Activated CD8-positive, alpha-beta memory T cell treated with anti-CD3 and anti-CD28 coated beads, Interleukin-2, amount 50 U/mL, for 4 hours (primary cell): Measurements from ENCODE around the gene FSTL5.

Source experiments
- DNase-seq: peaks from one replicate; pipeline ENCODE4 v3.0.0-alpha.2; 2020

FSTL5 gene

DNA sequence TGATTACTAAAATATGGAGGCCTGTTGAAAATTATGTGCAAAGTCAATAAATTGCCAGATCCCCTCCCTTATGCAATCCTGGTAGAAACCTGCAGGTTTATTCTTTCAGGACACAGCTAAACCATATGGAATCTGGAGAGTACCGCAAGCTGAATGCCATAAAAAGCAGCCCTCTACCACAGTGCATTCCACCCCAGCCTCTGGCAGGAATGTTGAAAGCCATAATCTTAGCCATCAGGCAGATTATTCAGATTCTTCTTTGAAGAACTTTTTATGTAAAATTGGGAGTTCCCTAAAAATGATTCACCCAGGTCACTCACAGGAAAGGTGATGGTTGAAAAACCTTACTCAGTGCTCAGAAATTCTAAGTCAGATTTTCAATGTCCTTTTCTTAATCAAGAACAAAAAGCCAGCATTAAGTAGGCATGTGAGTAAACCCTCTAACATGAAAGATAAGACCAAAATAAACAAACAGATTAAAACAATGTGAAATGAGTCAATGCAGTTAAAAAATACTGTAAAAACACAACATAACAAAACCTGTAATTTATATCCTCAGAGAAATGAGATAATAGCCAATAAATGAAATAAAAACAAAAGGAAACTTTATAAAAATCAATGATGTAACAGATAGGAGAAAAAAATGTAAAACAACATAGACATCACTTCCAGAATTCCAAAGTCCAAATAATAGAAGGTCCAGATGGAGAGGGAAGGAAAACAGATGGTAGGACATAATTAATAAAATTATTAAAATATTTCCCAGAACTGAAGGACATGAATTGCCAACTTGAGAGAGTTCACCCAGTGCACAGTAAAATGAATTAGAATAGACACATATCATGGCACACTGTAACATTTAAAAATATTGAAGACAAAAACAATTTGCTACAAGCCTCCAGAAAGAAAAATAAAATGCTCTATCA lies 226.9 kb downstream of the FSTL5 start:
- DNase-seq, result no peak

DNA sequence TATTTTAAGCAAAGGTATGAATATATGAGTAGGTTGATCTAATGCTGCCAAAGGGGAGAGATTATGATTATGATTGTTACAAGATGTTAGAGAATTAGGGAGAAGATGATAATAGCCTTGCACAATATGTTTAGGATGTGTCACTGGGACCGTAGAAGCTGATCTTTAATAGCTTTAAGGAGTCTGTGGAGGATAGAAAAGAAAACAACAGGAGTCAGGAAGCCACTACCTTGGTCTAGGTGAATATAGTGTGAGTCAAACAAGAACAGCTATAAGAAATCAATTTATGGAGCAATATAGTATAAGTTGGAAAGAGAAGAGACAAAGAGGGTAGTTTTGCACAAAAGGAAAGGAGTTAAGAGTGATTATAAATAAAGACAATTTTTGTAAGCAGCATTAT lies 232.7 kb downstream of the FSTL5 start:
- DNase-seq, result no peak

DNA sequence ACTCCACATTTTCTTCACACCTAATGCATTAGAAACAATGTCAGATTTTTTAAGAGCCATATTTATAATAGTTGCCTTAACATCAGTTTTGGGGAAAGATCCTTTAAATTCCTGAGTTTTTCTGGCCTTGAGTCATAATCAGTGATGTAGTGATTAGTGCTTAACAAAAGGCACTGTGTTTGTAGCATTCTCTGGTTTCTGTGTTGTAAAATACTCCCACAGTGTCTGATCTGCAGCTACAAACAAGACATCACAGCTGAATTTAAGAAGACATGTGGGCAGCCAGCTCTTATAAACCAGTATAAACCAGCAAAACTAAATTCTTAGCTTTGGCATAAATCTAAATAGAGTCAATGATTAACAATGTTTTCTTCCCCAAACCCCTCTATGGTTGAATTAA lies 233.8 kb downstream of the FSTL5 start:
- DNase-seq, result no peak

DNA sequence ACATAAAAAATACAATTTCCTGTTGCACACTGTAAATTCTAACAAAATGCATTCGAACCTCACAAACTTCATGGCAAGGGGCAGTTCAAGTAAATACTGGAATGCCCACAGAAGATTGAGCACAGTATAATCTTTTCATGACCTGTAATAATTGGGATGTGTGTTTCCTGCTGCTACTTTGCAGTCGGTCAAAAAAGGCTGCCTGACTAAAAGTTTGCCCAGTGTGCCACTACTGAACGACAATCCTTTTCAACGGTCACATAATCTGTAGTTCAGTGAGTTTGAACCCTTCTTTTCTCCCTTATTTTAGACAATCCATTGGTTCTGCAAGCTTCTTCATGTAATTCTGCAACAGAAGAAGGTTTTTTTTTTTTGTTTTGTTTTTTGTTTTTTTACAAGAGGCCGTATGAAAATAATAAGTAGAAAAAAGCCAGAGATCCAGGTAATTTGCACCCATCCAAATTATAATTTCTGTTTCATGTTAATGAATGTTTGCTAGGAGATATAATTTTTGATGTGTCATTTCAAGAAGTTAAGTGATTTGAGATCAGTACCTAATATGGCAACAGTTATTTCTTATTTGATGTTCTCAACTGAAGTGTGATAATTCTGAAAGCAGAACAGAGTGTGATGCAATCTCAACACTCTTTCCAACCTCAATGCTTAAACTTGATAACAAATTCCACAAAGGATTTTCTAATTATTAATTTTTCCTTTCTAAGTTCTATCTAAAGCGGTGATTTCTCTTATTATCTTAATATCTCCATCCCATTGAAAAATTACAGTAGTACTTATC lies 237.6 kb downstream of the FSTL5 start:
- DNase-seq, result no peak

DNA sequence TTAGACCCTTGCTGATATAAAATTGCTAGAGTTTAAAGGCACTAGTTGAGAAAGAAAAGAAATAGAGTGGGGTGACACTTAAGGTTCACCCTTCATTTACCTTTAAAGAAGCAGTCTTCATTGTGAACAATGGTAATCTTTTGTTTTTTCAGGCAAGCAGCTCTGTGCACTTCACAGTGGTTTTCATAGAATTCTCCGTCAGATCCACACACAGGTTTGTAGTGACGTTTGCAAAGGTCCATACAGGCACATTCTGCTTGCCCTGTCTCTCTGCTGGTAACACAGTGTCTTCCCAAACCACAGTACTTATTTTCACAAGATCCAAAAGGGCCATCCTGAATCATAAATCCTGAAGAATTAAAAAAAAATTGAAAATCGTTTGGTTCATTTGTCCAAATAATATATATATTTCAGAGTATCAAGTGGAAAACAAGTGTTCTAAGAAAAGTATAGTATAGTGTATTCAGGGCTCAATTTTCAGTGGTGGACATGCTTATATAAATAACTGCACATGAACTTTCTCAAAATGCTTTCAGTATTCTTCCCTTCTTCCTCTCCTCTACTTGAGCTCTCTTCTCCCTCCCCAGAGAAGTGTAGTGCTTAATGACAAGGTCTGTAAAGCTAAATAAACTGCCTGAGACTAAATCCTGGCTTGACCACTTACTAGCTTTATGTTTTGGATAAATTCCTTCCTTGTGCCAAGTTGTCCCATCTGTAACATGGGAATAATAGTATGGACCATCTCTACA lies 243.3 kb downstream of the FSTL5 start:
- DNase-seq, result no peak

DNA sequence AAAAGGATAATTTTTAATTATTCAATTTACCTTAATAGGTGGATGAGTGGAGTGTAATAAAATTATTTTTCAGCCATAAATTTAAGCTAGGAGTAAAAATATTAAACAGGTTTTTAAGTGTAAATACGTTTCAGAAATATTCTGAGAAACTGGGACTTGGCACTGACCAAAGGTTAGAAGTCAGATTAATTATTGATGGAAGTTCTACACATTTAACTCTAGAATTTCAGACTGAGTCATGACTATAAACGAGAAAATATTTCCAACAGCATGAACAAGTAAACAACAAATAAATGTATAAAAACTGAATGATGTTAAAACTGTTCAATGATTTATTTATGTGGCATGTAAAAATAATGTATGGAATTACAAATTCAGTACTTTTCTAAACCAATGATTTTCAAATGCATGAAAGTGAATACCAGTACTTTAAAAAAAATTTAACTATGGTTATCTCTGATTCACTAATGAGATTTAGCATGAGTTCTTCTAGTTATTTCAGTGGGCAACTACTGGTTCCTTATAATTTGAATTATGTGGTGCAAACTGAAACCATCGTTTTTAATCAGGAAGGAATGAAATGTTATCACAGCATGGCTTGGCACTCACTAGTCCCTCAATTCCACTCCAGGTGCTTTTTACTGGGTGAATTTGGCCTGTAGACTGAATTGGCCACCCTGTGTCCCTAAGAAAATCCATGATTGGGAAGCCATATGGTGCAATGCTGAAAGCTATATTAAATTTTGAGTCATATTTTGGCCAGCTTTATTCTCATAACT lies 244.2 kb downstream of the FSTL5 start:
- DNase-seq, result no peak

DNA sequence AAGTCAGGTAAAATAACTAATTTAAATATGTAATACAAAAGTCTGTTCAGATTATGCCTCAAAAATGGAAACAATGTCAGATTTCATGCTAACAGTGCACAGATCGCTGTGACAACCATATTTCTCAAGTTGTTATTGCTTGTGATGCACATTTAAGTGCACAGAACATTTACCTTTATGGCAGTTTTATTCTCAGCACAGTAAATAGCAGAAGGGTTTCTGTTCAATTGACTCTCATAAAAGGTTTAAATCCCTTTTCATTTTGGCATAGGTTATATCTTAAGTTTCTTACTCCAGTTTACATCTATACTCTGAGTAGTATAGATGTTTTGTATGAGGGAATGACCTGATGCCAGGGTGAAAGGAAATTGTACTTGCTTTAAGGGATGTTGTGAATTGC lies 247.8 kb downstream of the FSTL5 start:
- no peak for DNase-seq

DNA sequence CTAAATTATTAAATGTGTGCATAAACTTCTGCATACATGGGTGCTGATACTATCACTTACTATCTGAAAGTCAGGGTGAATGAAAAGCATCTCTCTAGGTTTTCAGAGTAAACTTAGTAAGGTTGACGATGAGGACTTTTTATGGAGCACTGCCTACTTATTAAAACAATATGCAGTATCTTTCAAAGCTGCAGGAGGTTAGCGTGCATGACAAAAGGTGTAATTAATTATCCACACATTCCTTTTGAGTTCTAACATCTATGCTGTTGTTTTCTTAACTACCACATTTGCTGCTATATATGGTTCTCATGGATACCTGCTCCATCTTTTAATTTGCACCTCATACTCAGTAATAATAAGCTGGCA lies 256.2 kb downstream of the FSTL5 start:
- no peak for DNase-seq

DNA sequence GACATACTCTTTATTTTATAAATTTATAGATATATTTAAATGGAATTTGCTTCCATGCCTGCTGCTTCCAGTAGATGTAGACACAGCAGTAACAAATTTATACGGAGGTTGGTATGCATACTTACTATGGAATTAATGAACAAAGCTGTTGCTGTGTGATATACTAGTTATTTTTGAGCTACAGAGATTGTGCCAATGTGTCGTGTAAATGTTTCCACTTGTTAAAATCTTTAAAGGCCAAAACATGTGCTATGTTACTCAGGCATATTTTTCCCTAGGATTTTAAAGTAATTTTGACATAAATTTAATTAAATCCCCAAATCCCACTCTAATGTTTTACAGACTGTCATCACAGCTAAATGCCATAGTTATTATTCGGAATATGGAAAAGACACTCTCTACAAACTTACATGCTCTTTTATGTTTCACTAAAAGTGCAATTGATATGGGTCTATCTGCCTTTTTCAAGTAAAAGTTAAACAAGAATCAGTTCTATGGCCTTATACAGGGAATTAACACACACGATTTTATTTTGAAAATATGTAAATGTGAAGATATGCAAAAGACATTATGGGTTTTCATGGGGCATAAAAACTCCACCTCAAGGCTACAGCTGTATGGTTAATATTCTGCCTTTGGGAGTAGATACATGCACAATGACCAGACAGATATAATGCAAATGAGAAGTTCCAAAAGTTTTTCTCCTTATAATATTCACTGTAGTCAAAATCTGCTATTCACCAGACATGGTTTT lies 256.8 kb downstream of the FSTL5 start:
- DNase-seq, result no peak

DNA sequence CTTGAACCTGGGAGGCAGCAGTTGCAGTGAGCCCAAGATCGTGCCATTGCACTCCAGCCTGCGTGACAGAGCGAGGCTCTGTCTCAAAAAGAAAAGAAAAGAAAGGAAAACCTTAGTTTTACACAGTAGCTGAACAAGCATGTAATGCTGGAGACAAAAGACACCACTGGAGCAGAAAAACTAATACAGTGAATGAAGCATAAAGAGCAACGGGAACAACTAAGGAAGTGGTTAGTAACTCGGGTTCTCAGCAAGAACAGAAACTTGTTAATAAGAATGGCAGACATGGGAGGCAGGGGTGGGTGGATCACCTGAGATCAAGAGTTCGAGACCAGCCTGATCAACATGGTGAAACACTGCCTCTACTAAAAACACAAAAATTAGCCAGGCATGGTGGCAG lies 263.7 kb downstream of the FSTL5 start:
- DNase-seq, result no peak

DNA sequence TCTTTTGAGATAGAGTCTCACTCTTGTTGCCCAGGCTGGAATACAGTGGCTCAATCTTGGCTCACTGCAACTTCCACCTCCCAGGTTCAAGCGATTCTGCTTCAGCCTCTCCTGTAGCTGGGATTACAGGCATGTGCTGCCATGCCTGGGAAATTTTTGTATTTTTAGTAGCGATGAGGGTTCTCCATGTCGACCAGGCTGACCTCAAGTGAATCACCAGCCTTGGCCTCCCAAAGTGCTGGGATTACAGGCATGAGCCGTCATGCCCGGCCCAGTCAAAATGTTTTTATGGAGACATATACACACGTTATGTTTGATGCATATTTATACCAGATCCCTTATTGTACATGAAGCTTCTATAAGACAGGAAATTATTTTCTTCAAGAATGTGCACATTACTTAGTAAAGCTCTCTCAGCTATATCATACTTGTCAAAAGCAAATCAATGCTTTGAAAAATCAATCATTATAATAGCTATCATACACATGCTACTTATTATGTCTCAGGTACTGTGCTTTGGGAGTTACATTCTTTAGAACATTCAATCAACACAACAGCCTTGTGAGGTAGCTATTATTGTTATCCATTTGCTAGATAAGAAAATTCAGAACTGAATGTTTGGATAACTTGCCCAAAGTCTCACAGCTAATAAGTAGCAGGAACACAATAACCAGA lies 269.2 kb downstream of the FSTL5 start:
- DNase-seq, result no peak

DNA sequence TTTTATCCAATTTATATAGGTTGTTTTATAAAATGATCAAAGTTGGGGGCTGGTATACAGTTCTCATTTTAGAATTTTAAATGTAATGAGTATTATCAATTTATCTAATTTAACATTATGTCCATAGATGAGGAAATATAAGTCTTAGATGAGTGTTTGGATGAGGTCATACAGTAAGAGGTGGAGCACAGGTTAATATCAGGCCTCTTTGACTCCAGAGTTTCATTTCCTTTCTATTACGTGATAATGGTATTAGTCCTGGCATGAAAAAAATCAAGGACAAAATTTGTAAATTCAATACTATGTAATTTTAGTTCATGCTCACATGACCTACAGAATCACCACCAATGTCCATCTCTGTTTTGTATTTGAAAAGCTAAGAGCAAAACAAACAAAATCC lies 269.8 kb downstream of the FSTL5 start:
- no peak for DNase-seq

DNA sequence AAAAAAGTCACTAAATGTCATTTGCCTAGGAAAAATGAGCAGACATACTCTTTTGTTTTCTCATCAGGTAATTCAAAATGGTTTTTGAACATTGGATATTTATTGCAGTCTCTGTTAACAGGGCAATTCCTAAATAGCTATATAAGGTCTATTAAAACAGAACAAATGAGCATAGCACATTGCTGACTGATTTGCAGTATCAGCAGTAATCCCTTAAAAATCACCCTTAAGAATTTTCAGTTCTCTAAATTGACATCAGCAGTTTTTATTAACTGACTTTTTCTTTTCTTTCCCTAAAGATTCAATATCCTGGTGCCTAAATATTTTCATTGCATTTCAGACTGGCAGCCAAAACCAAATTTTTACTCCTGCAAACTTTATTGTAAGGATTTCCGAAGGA lies 270.2 kb downstream of the FSTL5 start:
- no peak for DNase-seq

DNA sequence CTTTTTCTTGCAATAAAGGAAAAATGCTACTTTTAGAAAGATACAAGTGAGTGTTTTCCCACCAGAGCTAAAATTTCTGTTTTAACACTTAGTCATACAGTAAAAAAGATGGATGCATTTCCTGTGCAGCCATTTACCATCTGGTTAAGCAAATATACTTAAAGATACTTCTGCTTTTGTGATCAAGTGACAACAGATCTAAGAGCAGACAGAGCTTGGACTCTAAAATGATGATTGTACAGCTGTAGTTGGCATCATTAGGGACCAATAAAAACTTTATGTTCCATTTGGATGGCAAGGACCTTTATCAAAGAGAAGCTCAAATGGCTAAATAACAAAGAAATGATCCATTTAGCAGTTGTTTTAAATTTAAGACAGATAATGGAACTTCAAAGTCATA lies 270.8 kb downstream of the FSTL5 start:
- DNase-seq, result no peak

DNA sequence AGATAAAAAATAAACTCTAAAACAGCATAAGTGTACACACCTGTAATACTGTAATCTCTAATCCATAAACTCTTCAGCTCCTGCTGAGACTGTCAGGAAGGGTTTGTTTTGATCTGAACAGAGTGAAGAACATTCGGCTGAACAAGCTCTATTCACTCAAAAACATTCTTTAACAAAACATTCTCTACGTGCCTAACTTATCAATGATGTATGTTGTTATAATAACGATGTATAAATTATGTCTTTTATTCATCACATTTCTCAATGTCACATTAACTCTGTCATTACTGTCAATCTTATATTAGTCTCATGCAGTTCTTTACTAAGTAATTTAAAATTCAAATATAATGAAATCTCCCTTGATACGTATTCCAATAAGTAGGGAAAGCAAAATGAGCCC lies 280.6 kb downstream of the FSTL5 start:
- DNase-seq, result no peak

DNA sequence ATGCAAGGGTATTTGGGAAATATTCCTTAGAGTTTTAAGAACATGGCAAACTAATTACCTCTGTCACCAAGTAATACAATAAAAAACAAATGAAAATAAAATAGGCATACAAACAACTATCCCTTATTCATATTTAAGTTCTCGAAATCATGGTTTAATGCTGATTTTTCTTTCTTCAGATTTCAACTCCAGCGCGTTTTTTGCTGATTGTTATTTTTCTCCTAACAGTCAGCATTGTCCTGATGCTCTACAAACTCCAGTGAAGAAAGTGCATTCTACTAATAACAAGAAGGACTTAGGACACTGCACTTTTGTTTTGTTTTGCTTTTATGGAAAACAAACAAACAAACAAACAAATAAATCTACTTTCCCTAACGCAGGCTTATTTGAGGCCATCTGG lies 282.4 kb downstream of the FSTL5 start:
- no peak for DNase-seq

DNA sequence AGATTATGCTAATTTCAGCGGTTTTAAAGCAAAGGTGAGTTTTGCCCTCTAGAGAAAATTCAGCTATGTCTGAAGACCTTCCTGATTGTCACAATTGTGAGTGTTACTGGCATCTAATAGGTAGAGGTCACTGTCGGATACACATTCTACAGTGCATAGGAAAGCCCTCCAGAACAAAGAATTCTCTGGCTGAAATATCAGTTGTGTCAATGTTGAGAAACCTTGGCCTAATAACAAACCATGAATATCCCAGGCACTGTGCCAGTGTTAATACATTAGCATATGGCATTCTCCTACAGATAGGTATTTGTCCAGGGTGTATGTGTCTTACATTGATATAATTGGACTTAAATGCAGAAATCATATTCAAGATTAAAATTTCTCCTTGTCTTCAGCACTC lies 294.3 kb downstream of the FSTL5 start:
- no peak for DNase-seq

DNA sequence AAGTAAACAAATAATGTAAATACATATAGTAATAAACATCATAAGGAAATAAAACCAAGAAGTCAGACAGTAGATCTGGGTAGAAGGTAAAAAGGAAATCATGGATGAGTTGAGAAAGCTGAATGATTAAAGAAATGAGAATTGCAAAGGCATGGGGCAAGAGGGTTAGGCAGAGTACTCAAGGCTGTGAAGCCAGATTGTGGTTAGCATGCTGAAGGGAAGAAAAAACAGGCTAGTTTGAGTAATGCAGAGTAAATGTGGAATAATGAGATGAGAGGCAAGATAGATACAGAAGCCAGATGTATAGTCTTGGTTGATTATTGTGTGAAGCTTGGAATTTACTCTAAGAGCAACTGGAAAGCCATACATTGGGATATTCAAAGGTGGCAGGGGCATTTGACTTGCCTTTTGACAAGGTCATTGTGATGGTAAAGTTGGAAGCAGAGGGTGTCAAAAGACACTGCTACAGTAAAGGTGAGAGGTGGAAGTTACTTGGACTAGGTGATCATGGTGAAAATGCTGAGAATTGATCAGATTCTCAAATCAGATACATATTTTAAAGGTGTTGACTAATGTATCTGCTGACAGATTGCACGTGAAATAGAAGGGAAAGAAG lies 307.0 kb downstream of the FSTL5 start:
- no peak for DNase-seq

DNA sequence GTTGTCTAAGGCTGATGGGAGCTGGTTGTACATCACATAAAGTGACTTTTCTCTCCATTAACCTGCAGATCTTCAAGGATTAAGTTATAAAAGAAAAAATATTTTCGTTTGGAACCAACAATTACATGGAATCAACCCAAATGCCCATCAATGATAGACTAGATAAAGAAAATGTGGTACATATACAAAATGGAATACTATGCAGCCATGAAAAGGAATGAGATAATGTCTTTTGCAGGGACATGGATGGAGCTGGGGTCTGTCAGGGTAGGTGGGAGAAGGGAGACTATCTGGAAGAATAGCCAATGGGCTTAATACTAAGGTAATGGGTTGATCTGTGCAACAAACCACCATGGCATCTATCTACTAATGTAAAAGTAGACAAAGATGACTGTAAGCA lies 313.2 kb downstream of the FSTL5 start:
- no peak for DNase-seq

DNA sequence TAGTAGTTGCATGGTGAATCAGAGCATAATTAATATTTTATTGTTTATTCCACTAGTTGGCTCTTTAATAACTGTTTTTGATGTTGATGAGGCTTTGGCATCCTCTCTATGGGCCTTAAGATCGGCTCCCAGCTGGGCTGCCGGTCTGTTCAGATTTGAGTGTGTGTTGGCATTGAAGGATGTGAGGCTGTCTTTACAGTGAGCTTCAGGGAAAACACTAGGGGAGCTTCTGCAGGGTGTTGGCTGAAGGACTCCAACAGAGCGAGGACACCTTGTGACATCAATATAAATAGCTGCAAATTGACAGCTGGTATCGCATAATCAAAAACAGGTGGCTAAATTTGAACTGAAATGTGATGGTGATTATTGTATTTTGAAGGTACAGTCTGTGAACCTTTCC lies 322.0 kb downstream of the FSTL5 start:
- DNase-seq, result no peak

DNA sequence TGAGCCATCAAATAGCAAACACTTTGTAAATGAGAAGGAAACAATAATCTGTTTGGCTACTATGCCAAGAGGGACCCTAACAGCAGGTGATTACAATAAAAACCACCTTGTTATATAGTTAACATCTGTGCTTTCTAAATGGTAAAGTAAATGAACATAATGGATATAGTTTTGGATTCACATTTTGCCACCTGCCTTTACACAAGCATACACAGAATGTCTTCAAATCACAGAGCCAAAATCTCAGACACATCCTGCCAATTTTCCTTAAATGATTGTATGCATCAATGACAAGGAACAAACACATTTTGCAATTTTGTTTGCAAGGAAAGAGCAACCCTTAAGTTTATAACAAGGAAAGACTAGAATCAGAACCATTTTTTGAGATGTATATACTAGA lies 334.2 kb downstream of the FSTL5 start:
- no peak for DNase-seq
